ENCODE data around the gene GNA15. TPM values are rescaled to one million over a fixed set of nuclear protein-coding genes. Genes with fewer than 3 reads are reported as not detected.
A peak's percentile ranks its signal among the peaks of the same experiment; 100 is the strongest.

The GNA15 gene
- total RNA-seq, 6 donors from 2014 or later = 19.0 to 31.4 (median 28.4) TPM

DNA sequence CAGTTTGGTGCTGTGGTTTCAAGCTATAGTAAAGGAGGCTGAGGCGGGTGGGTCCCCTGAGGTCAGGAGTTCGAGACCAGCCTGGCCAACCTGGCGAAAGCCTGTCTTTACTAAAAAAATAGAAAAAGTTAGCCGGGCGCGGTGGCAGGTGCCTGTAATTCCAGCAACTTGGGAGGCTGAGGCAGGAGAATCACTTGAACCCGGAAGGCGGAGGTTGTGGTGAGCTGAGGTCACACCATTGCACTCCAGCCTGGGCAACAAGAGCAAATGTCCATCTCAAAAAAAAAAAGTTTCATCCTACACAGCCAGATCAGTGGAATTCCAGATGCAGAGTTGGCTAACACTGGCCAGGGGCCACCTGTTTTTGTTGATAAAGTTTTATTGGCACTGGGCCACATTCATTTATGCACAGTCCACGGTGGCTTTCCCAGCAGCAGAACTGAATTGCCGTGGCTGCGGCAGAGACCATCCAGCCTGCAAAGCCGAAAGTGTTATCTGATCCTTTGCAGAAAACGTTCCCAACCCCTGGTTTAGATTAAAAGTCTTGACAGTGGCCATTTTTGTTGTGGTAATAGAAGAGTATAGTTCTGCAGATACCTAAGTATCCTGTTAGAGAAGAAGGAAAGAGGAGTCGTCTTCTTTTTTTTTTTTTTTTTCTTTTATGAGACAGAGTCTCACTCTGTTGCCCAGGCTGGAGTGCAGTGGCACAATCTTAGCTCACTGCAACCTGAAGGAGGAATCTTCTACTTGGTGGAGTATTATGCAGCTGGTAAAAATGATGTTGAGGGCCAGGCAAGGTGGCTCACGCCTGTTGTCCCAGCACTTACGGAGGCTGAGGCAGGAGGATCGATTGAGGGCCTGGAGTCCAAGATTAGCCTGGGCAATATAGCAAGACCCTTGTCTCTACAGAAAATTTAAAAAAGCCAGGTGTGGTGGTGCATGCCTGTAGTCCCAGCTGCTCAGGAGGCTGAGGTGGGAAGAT is 58.6 kb downstream of the GNA15 start:
- 86 to 93% methylated on average over 17 of the region's 17 CpGs for WGBS, 2 donors
- no peaks in the 10 kb centered on the region for H3K9me3 ChIP-seq
- H3K27ac ChIP-seq = no peak overlapping the region
- H3K4me3 ChIP-seq = no peak overlapping the region
- TF ChIP-seq EP300 (IDR thresholded peaks at IDR 0.05) (no peak), POLR2AphosphoS5 (IDR thresholded peaks at IDR 0.05) (no peak), POLR2A (IDR thresholded peaks at IDR 0.05) (no peak)
- TF ChIP-seq, protein P1, sequence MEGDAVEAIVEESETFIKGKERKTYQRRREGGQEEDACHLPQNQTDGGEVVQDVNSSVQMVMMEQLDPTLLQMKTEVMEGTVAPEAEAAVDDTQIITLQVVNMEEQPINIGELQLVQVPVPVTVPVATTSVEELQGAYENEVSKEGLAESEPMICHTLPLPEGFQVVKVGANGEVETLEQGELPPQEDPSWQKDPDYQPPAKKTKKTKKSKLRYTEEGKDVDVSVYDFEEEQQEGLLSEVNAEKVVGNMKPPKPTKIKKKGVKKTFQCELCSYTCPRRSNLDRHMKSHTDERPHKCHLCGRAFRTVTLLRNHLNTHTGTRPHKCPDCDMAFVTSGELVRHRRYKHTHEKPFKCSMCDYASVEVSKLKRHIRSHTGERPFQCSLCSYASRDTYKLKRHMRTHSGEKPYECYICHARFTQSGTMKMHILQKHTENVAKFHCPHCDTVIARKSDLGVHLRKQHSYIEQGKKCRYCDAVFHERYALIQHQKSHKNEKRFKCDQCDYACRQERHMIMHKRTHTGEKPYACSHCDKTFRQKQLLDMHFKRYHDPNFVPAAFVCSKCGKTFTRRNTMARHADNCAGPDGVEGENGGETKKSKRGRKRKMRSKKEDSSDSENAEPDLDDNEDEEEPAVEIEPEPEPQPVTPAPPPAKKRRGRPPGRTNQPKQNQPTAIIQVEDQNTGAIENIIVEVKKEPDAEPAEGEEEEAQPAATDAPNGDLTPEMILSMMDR (IDR thresholded peaks at IDR 0.05) = no peak
- no peaks in the 10 kb centered on the region for H3K27me3 ChIP-seq
- DNase-seq = no peak
- peaks cover 0 to 62% (median 31%) of the 10 kb centered on the region in 4 donors for H3K36me3 ChIP-seq
- ATAC-seq (ENCODE audit: low FRiP score in 2 of 2) = no peak
- peaks cover 0 to 4% (median 2%) of the 10 kb centered on the region in 4 donors for H3K4me1 ChIP-seq

DNA sequence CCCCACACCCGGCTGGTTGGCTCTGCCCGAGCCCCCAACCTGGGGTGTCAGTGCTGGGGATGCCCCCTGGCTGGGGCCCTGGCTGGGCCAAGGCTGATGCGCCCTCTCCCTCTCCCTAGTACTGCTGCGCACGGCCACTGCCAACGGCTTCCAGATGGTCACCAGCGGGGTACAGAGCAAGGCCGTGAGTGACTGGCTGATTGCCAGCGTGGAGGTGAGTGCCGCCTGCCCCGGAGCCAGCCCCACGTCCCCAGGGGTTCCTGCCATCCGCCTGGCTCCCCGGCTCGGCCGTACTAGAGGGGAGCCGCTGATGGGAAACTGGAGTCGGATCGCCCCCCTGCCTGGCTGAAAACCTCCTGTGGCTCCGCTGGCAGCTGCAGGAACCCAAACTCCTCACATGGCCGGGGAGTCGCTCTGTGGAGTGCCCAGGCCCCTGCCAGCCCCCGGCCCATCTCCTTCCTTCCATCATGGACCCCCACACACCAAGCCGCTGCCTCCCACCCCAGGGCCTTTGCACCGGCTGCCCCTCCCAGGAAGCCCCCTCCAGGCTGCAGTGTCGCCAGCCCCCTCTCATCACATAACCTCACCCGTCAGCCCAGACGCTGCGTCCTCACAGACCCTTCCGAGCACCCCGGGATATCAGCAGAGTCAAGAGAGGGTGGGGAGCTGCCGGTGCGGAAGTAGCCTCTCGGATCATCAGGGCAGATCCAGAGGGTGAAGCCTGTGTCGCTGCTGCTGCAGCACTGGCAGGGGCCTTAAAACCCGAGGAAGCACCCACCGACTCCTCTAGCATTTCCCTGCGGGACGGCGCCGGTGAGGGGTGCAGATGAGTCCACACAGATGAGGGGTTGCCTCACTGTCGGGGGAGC is 60.5 kb downstream of the GNA15 start:
- Histone ChIP-seq H3K4me1 (no peaks in the 10 kb centered on the region), H3K9me3 (no peaks in the 10 kb centered on the region), H3K27me3 (no peaks in the 10 kb centered on the region), H3K36me3 (peaks cover 0 to 65% (median 36%) of the 10 kb centered on the region in 4 donors), H3K27ac (no peak overlapping the region), H3K4me3 (no peak overlapping the region)
- WGBS, 2 donors = 93 to 97% methylated on average over 18 to 38 of the region's 42 CpGs
- ATAC-seq (ENCODE audit: low FRiP score in 2 of 2) (no peak), DNase-seq (peak in 1 of 2 donors; percentile 74)
- TF ChIP-seq, protein P1 (IDR thresholded peaks at IDR 0.05) = no peak
- TF ChIP-seq EP300 (IDR thresholded peaks at IDR 0.05) = no peak
- TF ChIP-seq POLR2A (IDR thresholded peaks at IDR 0.05) = no peak
- no peak for TF ChIP-seq POLR2AphosphoS5 (IDR thresholded peaks at IDR 0.05)

DNA sequence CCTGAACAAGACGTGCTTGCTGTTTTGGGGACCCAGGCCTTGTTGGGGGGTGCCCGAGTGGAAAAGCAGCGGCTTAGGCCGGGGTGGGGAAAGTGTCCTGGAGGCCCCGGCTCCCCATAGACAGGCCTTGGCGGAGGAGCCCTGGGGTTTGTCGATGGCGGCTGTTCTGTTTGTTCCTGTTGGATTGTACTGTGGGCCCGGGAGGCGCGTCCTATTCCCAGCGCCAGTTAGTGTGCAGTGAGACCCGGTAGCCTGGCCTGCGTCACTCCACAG is 61.0 kb downstream of the GNA15 start:
- H3K36me3 ChIP-seq = peaks cover 0 to 68% (median 41%) of the 10 kb centered on the region in 4 donors

DNA sequence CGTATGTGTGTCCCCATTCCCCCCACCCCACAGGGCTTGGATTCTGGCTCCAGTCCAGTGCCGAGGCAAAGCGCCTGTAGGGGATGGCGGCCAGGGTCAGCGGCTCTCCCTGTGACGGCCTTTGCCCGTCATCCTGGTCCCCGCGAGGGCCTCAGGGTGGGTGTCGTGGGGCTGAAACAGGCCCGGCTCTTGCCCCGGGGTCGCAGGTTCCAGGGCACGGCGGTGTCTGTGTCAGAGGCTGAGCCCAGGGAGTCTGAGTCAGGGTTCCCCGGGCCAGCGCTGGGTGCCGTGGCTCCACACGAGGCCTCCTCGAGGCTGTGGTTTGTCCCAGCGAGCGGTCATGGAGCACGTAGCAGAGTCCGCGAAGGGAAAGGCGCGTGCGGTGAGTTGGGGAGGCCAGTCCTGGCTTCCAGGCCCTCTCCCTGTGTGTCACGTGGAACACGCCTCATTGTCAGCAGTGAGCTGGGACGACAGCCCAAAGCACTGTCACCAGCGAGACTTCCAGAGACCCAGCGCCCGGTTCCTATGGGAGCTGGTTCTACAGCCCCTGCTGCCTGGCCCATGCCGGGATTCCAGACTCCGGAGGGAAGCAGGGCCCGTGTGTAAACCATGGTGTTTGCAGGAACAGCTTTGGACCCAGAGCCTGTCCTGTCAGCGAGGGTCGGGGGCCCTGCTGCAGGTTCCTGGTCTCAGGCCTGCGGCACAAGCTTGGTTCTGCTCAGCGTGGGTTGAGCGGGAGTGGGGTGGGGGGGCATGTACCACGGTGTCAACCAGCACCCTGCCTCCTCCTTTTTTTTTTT is 63.3 kb downstream of the GNA15 start:
- Histone ChIP-seq H3K9me3 (no peaks in the 10 kb centered on the region), H3K27ac (no peak overlapping the region), H3K4me3 (no peak overlapping the region), H3K36me3 (peaks cover 0 to 72% (median 41%) of the 10 kb centered on the region in 4 donors), H3K4me1 (no peaks in the 10 kb centered on the region), H3K27me3 (no peaks in the 10 kb centered on the region)
- DNase-seq (peak in 1 of 2 donors; percentile 75), ATAC-seq (ENCODE audit: low FRiP score in 2 of 2) (no peak)
- TF ChIP-seq POLR2A (IDR thresholded peaks at IDR 0.05) = no peak
- no peak for TF ChIP-seq EP300 (IDR thresholded peaks at IDR 0.05)
- no peak for TF ChIP-seq POLR2AphosphoS5 (IDR thresholded peaks at IDR 0.05)
- TF ChIP-seq, protein P1 (IDR thresholded peaks at IDR 0.05) = no peak
- WGBS, 2 donors = 84 to 95% methylated on average over 7 to 37 of the region's 43 CpGs

More for the DNA sequence above, 61.0 kb downstream of the GNA15 start:
- no peak for ATAC-seq (ENCODE audit: low FRiP score in 2 of 2)
- Histone ChIP-seq H3K27me3 (no peaks in the 10 kb centered on the region), H3K27ac (no peak overlapping the region), H3K4me1 (no peaks in the 10 kb centered on the region), H3K9me3 (no peaks in the 10 kb centered on the region), H3K4me3 (no peak overlapping the region)
- TF ChIP-seq POLR2A (IDR thresholded peaks at IDR 0.05) = no peak
- TF ChIP-seq POLR2AphosphoS5 (IDR thresholded peaks at IDR 0.05) = no peak
- no peak for TF ChIP-seq EP300 (IDR thresholded peaks at IDR 0.05)
- TF ChIP-seq, protein P1 (IDR thresholded peaks at IDR 0.05) = no peak
- peak in 1 of 2 donors; percentile 69 for DNase-seq
- WGBS, 2 donors = 93 to 95% methylated on average over 5 to 14 of the region's 14 CpGs
